Vagina (tissue), 2 donors: Measurements from ENCODE around the gene NFS1.

Source experiments
- CTCF ChIP-seq, 3 experiments: fragments of 450-650 bp in 2 of 3; fragments of 200-600 bp in 1 of 3; sonication (generic) in 1 of 3; IDR thresholded peaks; one replicate each; pipeline ENCODE4 v1.5.1; 2017 to 2019; ENCODE audit warnings: antibody characterized with exemption in 3 of 3, mild to moderate bottlenecking in 2 of 3, moderate library complexity in 2 of 3
- POLR2A ChIP-seq, 2 donors: fragments of 450-650 bp; IDR thresholded peaks; one replicate each; pipeline ENCODE4 v1.6.1; 2017; ENCODE audit warnings: antibody characterized with exemption in 2 of 2, mild to moderate bottlenecking in 2 of 2, moderate library complexity in 2 of 2

GRCh38 chr20:35702051-35702823 lies 3.1 kb upstream of the NFS1 start:
- no peak for TF ChIP-seq CTCF (IDR thresholded peaks at IDR 0.05)
- no peak for TF ChIP-seq POLR2A (IDR thresholded peaks at IDR 0.05)
